Hematopoietic multipotent progenitor cell treated with erythropoietin and hydrocortisone succinate and interleukin-3 and kit ligand, for 8 days (in vitro differentiated cells): Measurements from ENCODE around the gene NT5M.

Experiments
- DNase-seq: peaks from one replicate; pipeline ENCODE4 v3.0.0-alpha.2; 2015

Gene NT5M

DNA sequence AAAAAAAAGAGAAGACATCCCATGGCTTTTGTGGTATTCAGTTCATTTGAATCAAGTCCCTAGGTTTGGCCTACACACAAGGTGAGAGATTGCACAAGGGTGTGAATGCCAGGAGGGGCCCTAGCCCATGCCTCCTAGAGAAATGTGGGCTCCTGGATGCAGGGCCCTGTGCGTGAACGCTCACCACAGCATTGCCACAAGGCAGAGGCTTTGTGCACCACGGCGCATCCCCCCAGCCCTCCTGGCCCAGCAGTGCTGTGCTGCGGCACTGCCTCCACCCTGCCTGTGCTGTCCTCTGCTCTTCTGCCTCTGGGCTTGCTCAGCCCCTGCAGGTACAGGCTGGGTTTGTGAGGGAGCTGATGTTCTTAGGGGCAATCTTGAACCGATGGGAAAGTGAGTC, 92.7 kb downstream of the NT5M start:
- no peak for DNase-seq
